Measurements from ENCODE around the gene HIVEP3. TPM values are rescaled to one million over a fixed set of nuclear protein-coding genes. Genes with fewer than 3 reads are reported as not detected.

HIVEP3 gene
- total RNA-seq, 1 experiment from 2014 or later, result 11.0 TPM

DNA sequence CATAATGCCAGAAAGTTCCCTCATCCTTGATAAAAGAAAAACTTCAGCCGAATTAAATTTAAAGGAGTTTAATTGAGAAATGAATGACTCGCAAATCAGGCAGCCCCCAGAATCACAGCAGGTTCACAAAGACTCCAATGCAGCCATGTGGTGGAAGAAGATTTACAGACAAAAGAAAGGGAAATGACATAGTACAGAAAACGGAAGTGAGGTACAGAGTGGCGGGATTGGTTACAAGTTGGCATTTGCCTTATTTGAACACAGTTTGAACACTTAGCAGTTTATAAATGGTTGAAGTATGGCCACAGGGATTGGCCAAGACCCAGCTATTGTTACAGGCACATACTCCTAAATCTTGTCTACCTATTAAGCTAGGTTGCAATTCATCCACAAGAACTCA, 46.6 kb downstream of the HIVEP3 start:
- peaks cover 34% of the 10 kb centered on the region for H3K79me2 ChIP-seq (ENCODE audit: low read depth)
- peaks cover 14% of the 10 kb centered on the region; the same call in 1 of the 2 replicates for H3F3A ChIP-seq (ENCODE audit: insufficient read depth, low read depth)
- no peak overlapping the region for H3K4me3 ChIP-seq
- POLR2A ChIA-PET (ENCODE audit: unreplicated experiment), result no interaction called here
- BruUV-seq (replicated peaks), result no TSS peak
- CTCF ChIA-PET, result no interaction called here
- peaks cover 39% of the 10 kb centered on the region for H3K4me1 ChIP-seq (replicated peaks; ENCODE audit: insufficient read depth)
- no peaks in the 10 kb centered on the region for H3K9me3 ChIP-seq (ENCODE audit: insufficient read depth, low read depth)
- no peak for DNase-seq
- TF ChIP-seq, protein P1, sequence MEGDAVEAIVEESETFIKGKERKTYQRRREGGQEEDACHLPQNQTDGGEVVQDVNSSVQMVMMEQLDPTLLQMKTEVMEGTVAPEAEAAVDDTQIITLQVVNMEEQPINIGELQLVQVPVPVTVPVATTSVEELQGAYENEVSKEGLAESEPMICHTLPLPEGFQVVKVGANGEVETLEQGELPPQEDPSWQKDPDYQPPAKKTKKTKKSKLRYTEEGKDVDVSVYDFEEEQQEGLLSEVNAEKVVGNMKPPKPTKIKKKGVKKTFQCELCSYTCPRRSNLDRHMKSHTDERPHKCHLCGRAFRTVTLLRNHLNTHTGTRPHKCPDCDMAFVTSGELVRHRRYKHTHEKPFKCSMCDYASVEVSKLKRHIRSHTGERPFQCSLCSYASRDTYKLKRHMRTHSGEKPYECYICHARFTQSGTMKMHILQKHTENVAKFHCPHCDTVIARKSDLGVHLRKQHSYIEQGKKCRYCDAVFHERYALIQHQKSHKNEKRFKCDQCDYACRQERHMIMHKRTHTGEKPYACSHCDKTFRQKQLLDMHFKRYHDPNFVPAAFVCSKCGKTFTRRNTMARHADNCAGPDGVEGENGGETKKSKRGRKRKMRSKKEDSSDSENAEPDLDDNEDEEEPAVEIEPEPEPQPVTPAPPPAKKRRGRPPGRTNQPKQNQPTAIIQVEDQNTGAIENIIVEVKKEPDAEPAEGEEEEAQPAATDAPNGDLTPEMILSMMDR (conservative IDR thresholded peaks at IDR 0.05), result no peak
- no peak for TF ChIP-seq EZH2 (IDR thresholded peaks at IDR 0.05; ENCODE audit: low read depth)
- no peaks in the 10 kb centered on the region for H4K20me1 ChIP-seq (ENCODE audit: insufficient read depth)
- 0 out of 2 replicates have a peak, but pooled peaks cover 3% of the 10 kb centered on the region for H3K36me3 ChIP-seq (ENCODE audit: low read depth)
- H2AFZ ChIP-seq, result no peak overlapping the region
- H3K4me2 ChIP-seq, result no peak overlapping the region
- no peak overlapping the region for H3K27ac ChIP-seq
- H3K9me2 ChIP-seq (ENCODE audit: insufficient read depth), result no peaks in the 10 kb centered on the region
- intact Hi-C loops (cut with micrococcal nuclease; ENCODE audit: unreplicated experiment), result no loop called here
- H3K27me3 ChIP-seq (ENCODE audit: insufficient read depth, low read depth), result no peaks in the 10 kb centered on the region

DNA sequence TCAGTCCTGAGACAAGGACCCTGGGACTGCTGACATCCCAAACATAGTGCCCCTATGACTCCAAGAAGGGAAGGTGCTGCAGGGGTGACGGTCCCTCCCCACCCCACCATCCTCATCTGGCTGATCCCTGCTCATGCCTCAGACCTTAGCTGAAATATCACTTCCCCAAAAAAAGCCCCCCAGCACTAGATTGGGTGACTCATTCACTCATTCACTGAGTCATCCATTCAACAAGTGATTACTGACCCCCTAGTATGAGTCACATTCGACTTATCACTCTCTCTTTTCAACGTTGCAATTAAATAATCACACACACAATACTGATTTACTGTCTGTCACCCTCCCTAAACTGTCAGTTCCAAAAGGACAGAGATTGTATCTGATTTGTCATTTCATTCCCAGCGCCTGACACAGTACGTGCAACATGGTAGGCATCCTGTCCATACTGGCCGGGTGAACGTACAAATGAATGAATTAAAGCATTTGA, 48.6 kb downstream of the HIVEP3 start:
- Histone ChIP-seq H3K27me3 (ENCODE audit: insufficient read depth, low read depth) (no peaks in the 10 kb centered on the region), H3K9me3 (ENCODE audit: insufficient read depth, low read depth) (no peaks in the 10 kb centered on the region), H3K27ac (peak overlapping the region; percentile 46), H3F3A (ENCODE audit: insufficient read depth, low read depth) (peaks cover 14% of the 10 kb centered on the region; the same call in 1 of the 2 replicates), H3K4me1 (replicated peaks; ENCODE audit: insufficient read depth) (peaks cover 39% of the 10 kb centered on the region), H2AFZ (no peak overlapping the region), H4K20me1 (ENCODE audit: insufficient read depth) (no peaks in the 10 kb centered on the region), H3K4me2 (peak overlapping the region; percentile 41), H3K4me3 (no peak overlapping the region), H3K79me2 (ENCODE audit: low read depth) (peaks cover 33% of the 10 kb centered on the region), H3K36me3 (ENCODE audit: low read depth) (0 out of 2 replicates have a peak, but pooled peaks cover 3% of the 10 kb centered on the region), H3K9me2 (ENCODE audit: insufficient read depth) (no peaks in the 10 kb centered on the region)
- intact Hi-C loops (cut with micrococcal nuclease; ENCODE audit: unreplicated experiment), result no loop called here
- ChIA-PET CTCF (no interaction called here), POLR2A (ENCODE audit: unreplicated experiment) (no interaction called here)
- DNase-seq, result peak; percentile 37 to 82
- TF ChIP-seq EZH2 (IDR thresholded peaks at IDR 0.05; ENCODE audit: low read depth), result no peak
- TF ChIP-seq, protein P1 (conservative IDR thresholded peaks at IDR 0.05), result no peak
- no TSS peak for BruUV-seq (replicated peaks)

DNA sequence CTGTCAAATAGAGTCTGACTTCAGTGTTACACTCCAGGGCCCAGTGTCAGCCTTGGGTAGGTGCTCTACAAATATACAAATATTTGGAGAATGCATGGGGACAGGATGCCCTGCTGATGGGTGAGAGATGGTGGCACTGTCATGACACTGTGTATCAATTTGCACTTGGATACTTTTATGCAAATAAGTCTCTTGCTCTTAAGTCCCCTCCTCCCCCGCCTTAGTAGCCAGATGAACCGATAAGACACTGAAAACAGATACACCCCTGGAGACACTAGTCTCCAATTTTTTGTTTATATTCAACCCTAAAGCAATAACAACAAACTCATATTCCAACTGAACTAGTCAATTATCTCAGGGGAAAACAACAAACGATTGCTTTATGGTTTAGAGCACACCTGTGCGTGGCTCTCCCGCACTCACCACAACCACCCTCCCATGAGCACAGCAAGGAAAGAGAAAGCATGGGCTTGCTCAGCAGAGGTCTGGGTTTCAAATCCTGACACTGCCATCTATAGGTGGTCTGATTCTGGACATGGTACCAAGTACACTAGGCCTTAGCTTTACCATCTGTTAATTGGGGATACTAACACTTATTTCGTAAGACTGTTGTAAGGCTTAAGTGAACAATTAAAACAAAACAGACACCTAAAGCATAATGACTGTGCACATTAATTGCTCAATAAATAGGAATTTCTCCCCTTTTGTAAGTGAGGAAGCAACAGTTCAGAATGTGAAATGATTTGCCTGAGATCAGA, 50.3 kb downstream of the HIVEP3 start:
- intact Hi-C loops (cut with micrococcal nuclease; ENCODE audit: unreplicated experiment), result no loop called here

More for the DNA sequence above, 50.3 kb downstream of the HIVEP3 start:
- BruUV-seq (replicated peaks), result no TSS peak
- H3K27ac ChIP-seq, result no peak overlapping the region
- TF ChIP-seq, protein P1 (conservative IDR thresholded peaks at IDR 0.05), result no peak
- TF ChIP-seq EZH2 (IDR thresholded peaks at IDR 0.05; ENCODE audit: low read depth), result no peak
- H3K4me2 ChIP-seq, result no peak overlapping the region
- H3K79me2 ChIP-seq (ENCODE audit: low read depth), result peaks cover 33% of the 10 kb centered on the region
- peaks cover 49% of the 10 kb centered on the region for H3K4me1 ChIP-seq (replicated peaks; ENCODE audit: insufficient read depth)
- H3F3A ChIP-seq (ENCODE audit: insufficient read depth, low read depth), result peaks cover 21% of the 10 kb centered on the region
- POLR2A ChIA-PET (ENCODE audit: unreplicated experiment), result interaction anchor here (0.6 kb wide), 1 partner anchor 674 kb away, joined by 6 read pairs; no protein-coding TSS in a partner anchor
- H3K27me3 ChIP-seq (ENCODE audit: insufficient read depth, low read depth), result no peaks in the 10 kb centered on the region
- H3K9me3 ChIP-seq (ENCODE audit: insufficient read depth, low read depth), result no peaks in the 10 kb centered on the region
- H3K4me3 ChIP-seq, result no peak overlapping the region
- no peaks in the 10 kb centered on the region for H4K20me1 ChIP-seq (ENCODE audit: insufficient read depth)
- CTCF ChIA-PET, result interaction anchor here (0.6 kb wide), 2 partner anchors 104 to 612 kb away, joined by 5 to 8 read pairs; no protein-coding TSS in a partner anchor
- 0 out of 2 replicates have a peak, but pooled peaks cover 3% of the 10 kb centered on the region for H3K36me3 ChIP-seq (ENCODE audit: low read depth)
- DNase-seq, result no peak
- no peak overlapping the region for H2AFZ ChIP-seq
- no peaks in the 10 kb centered on the region for H3K9me2 ChIP-seq (ENCODE audit: insufficient read depth)
